ENCODE data around the gene E2F7. TPM values are rescaled to one million over a fixed set of nuclear protein-coding genes. Genes with fewer than 3 reads are reported as not detected.
"Not testable (repeated sequence)": the region's sequence is repeated elsewhere in the genome, so short reads cannot be mapped to it uniquely, and the experiment has no call there.

Gene E2F7
- total RNA-seq, 2 experiments from 2014 or later, result 5.8 to 6.0 TPM

GRCh38 chr12:77082021-77082420, 16.7 kb upstream of the E2F7 start:
- intact Hi-C loops (cut with micrococcal nuclease), result no loop called here
- Mint-ChIP-seq H3K4me1 (ENCODE audit: low read depth) (no peaks in the 10 kb centered on the region), H3K9me3 (no peaks in the 10 kb centered on the region), H3K36me3 (no peaks in the 10 kb centered on the region), H3K4me3 (no peak overlapping the region), H3K27me3 (peaks cover 18% of the 10 kb centered on the region), H3K27ac (no peak overlapping the region)
- CTCF ChIA-PET, result no interaction called here
- DNase-seq, result no peak
- POLR2A ChIA-PET, result no interaction called here

- intact Hi-C loops (cut with micrococcal nuclease), result no loop called here
- Mint-ChIP-seq H3K27me3 (peaks cover 14% of the 10 kb centered on the region), H3K4me3 (no peak overlapping the region), H3K9me3 (no peaks in the 10 kb centered on the region), H3K27ac (no peak overlapping the region), H3K4me1 (ENCODE audit: low read depth) (no peaks in the 10 kb centered on the region), H3K36me3 (no peaks in the 10 kb centered on the region)
- CTCF ChIA-PET, result interaction anchor here (1.4 kb wide), 1 partner anchor 69 kb away, joined by 4 read pairs; no protein-coding TSS in a partner anchor
- POLR2A ChIA-PET, result no interaction called here
- DNase-seq, result no peak
Measured at GRCh38 chr12:77079631-77080030, 14.3 kb upstream of the E2F7 start.

GRCh38 chr12:77078231-77078630, 12.9 kb upstream of the E2F7 start:
- Mint-ChIP-seq H3K36me3 (no peaks in the 10 kb centered on the region), H3K4me1 (ENCODE audit: low read depth) (no peaks in the 10 kb centered on the region), H3K27me3 (peaks cover 14% of the 10 kb centered on the region), H3K27ac (no peak overlapping the region), H3K9me3 (no peaks in the 10 kb centered on the region), H3K4me3 (no peak overlapping the region)
- no peak for DNase-seq
- intact Hi-C loops (cut with micrococcal nuclease), result no loop called here
- ChIA-PET CTCF (no interaction called here), POLR2A (no interaction called here)

- H3K4me1 Mint-ChIP-seq (ENCODE audit: low read depth), result no peaks in the 10 kb centered on the region
- no peaks in the 10 kb centered on the region for H3K9me3 Mint-ChIP-seq
- H3K27me3 Mint-ChIP-seq, result peaks cover 14% of the 10 kb centered on the region
- H3K36me3 Mint-ChIP-seq, result no peaks in the 10 kb centered on the region
- POLR2A ChIA-PET, result no interaction called here
- CTCF ChIA-PET, result no interaction called here
- H3K27ac Mint-ChIP-seq, result no peak overlapping the region
- no peak overlapping the region for H3K4me3 Mint-ChIP-seq
- DNase-seq, result no peak
- intact Hi-C loops (cut with micrococcal nuclease), result no loop called here
Measured at GRCh38 chr12:77076886-77077285, 11.5 kb upstream of the E2F7 start.

- H3K27me3 Mint-ChIP-seq; CTCF ChIA-PET; H3K4me3 Mint-ChIP-seq; H3K9me3 Mint-ChIP-seq; H3K36me3 Mint-ChIP-seq; POLR2A ChIA-PET; DNase-seq; H3K27ac Mint-ChIP-seq; H3K4me1 Mint-ChIP-seq (ENCODE audit: low read depth); intact Hi-C loops (cut with micrococcal nuclease): not testable (repeated sequence)
Measured at GRCh38 chr12:77073894-77074293, 8.5 kb upstream of the E2F7 start.

GRCh38 chr12:77072833-77073495, 7.6 kb upstream of the E2F7 start:
- intact Hi-C loops (cut with micrococcal nuclease), result no loop called here
- no peak for DNase-seq
- H3K9me3 Mint-ChIP-seq, result no peaks in the 10 kb centered on the region
- peaks cover 3% of the 10 kb centered on the region for H3K27me3 Mint-ChIP-seq
- H3K36me3 Mint-ChIP-seq, result no peaks in the 10 kb centered on the region
- H3K27ac Mint-ChIP-seq, result no peak overlapping the region
- CTCF ChIA-PET, result no interaction called here
- POLR2A ChIA-PET, result no interaction called here
- H3K4me1 Mint-ChIP-seq (ENCODE audit: low read depth), result no peaks in the 10 kb centered on the region
- no peak overlapping the region for H3K4me3 Mint-ChIP-seq

- Mint-ChIP-seq H3K4me3 (no peak overlapping the region), H3K36me3 (no peaks in the 10 kb centered on the region)
- intact Hi-C loops (cut with micrococcal nuclease), result no loop called here
Measured at GRCh38 chr12:77070800-77071449, 5.6 kb upstream of the E2F7 start.

GRCh38 chr12:77070382-77070781, 5.0 kb upstream of the E2F7 start:
- Mint-ChIP-seq H3K27me3 (peaks cover 3% of the 10 kb centered on the region), H3K36me3 (no peaks in the 10 kb centered on the region), H3K4me3 (no peak overlapping the region), H3K9me3 (no peaks in the 10 kb centered on the region), H3K27ac (no peak overlapping the region), H3K4me1 (ENCODE audit: low read depth) (peaks cover 2% of the 10 kb centered on the region)
- ChIA-PET POLR2A (no interaction called here), CTCF (no interaction called here)
- DNase-seq, result no peak
- intact Hi-C loops (cut with micrococcal nuclease), result no loop called here

More at GRCh38 chr12:77070800-77071449, 5.6 kb upstream of the E2F7 start:
- H3K4me1 Mint-ChIP-seq (ENCODE audit: low read depth), result peaks cover 2% of the 10 kb centered on the region
- no peak overlapping the region for H3K27ac Mint-ChIP-seq
- H3K27me3 Mint-ChIP-seq, result peaks cover 3% of the 10 kb centered on the region
- ChIA-PET POLR2A (no interaction called here), CTCF (interaction anchor here (0.7 to 1.2 kb wide), 2 partner anchors 9 to 21 kb away, joined by 4 to 6 read pairs; no protein-coding TSS in a partner anchor)
- no peaks in the 10 kb centered on the region for H3K9me3 Mint-ChIP-seq
- no peak for DNase-seq

- no peak overlapping the region for H3K27ac Mint-ChIP-seq
- CTCF ChIA-PET, result interaction anchor here (0.9 kb wide), 1 partner anchor 16 kb away, joined by 3 read pairs; no protein-coding TSS in a partner anchor
- peaks cover 16% of the 10 kb centered on the region for H3K36me3 Mint-ChIP-seq
- H3K27me3 Mint-ChIP-seq, result peaks cover 19% of the 10 kb centered on the region
- peak; percentile 48 for DNase-seq
- H3K4me1 Mint-ChIP-seq (ENCODE audit: low read depth), result peaks cover 8% of the 10 kb centered on the region
- H3K4me3 Mint-ChIP-seq, result peak overlapping the region; percentile 77
- POLR2A ChIA-PET, result interaction anchor here (0.7 kb wide), 1 partner anchor 295 kb away, joined by 3 read pairs; no protein-coding TSS in a partner anchor
- no peaks in the 10 kb centered on the region for H3K9me3 Mint-ChIP-seq
- intact Hi-C loops (cut with micrococcal nuclease), result loop anchor here (2.0 to 10.0 kb wide), 4 partner anchors 186 to 980 kb away; partner anchors contain the start of genes CSRP2, NAP1L1 and ZDHHC17
Measured at GRCh38 chr12:77064896-77065360, 441 bp downstream of the E2F7 start.

- H3K27me3 Mint-ChIP-seq, result peaks cover 17% of the 10 kb centered on the region
- no peak overlapping the region for H3K27ac Mint-ChIP-seq
- H3K36me3 Mint-ChIP-seq, result peaks cover 16% of the 10 kb centered on the region
- no peaks in the 10 kb centered on the region for H3K9me3 Mint-ChIP-seq
- POLR2A ChIA-PET, result interaction anchor here (0.6 kb wide), 1 partner anchor 30 kb away, joined by 6 read pairs; no protein-coding TSS in a partner anchor
- peaks cover 8% of the 10 kb centered on the region for H3K4me1 Mint-ChIP-seq (ENCODE audit: low read depth)
- no peak overlapping the region for H3K4me3 Mint-ChIP-seq
- DNase-seq, result no peak
- intact Hi-C loops (cut with micrococcal nuclease), result loop anchor here (10.0 kb wide), 2 partner anchors 262 to 978 kb away; partner anchors contain the start of gene NAP1L1
- CTCF ChIA-PET, result interaction anchor here (2.7 kb wide), 1 partner anchor 52 kb away, joined by 7 read pairs; no protein-coding TSS in a partner anchor
Measured at GRCh38 chr12:77062846-77063461, 2.4 kb downstream of the E2F7 start.

GRCh38 chr12:77062396-77062795, 3.0 kb downstream of the E2F7 start:
- Mint-ChIP-seq H3K4me3 (no peak overlapping the region), H3K4me1 (ENCODE audit: low read depth) (peaks cover 8% of the 10 kb centered on the region), H3K36me3 (peaks cover 19% of the 10 kb centered on the region), H3K9me3 (no peaks in the 10 kb centered on the region), H3K27ac (no peak overlapping the region), H3K27me3 (peaks cover 17% of the 10 kb centered on the region)
- intact Hi-C loops (cut with micrococcal nuclease), result loop anchor here (10.0 kb wide), 2 partner anchors 262 to 978 kb away; partner anchors contain the start of gene NAP1L1
- CTCF ChIA-PET, result interaction anchor here (2.7 kb wide), 1 partner anchor 52 kb away, joined by 7 read pairs; no protein-coding TSS in a partner anchor
- no peak for DNase-seq
- POLR2A ChIA-PET, result no interaction called here

- Mint-ChIP-seq H3K9me3 (no peaks in the 10 kb centered on the region), H3K27me3 (peaks cover 16% of the 10 kb centered on the region), H3K4me3 (no peak overlapping the region), H3K27ac (no peak overlapping the region), H3K4me1 (ENCODE audit: low read depth) (peaks cover 6% of the 10 kb centered on the region), H3K36me3 (peaks cover 19% of the 10 kb centered on the region)
- intact Hi-C loops (cut with micrococcal nuclease), result loop anchor here (10.0 kb wide), 2 partner anchors 264 to 976 kb away; partner anchors contain the start of gene NAP1L1
- ChIA-PET POLR2A (no interaction called here), CTCF (interaction anchor here (0.6 to 1.7 kb wide), 4 partner anchors 10 to 516 kb away, joined by 3 to 8 read pairs (median 5); no protein-coding TSS in a partner anchor)
- DNase-seq, result no peak
Measured at GRCh38 chr12:77060883-77061240, 4.5 kb downstream of the E2F7 start.
